HUES6 (cell line): Measurements from ENCODE around the gene LRP5.

Source experiments
- H3K27ac ChIP-seq: 2 replicates; pipeline ENCODE4 v1.7.0; 2013; ENCODE audit warnings: low read depth, mild to moderate bottlenecking, low read length, inconsistent platforms
- H3K27me3 ChIP-seq: 2 replicates; pipeline ENCODE4 v1.6.1; 2013; ENCODE audit warnings: low read length; ENCODE audit not compliant: control insufficient read depth, insufficient read depth
- H3K36me3 ChIP-seq: 2 replicates; pipeline ENCODE4 v1.6.1; 2013; ENCODE audit warnings: low read length; ENCODE audit not compliant: control insufficient read depth, insufficient read depth
- H3K4me1 ChIP-seq: 2 replicates; pipeline ENCODE4 v1.6.1; 2013; ENCODE audit warnings: low read length; ENCODE audit not compliant: control insufficient read depth, insufficient read depth
- H3K4me3 ChIP-seq: 2 replicates; pipeline ENCODE4 v1.5.1; 2013; ENCODE audit warnings: low read depth, low read length
- H3K9ac ChIP-seq: one replicate; pipeline ENCODE4 v1.6.1; 2013; ENCODE audit warnings: mild to moderate bottlenecking, low read length
- H3K9me3 ChIP-seq: 2 replicates; pipeline ENCODE4 v1.6.1; 2013; ENCODE audit warnings: low read depth, low read length; ENCODE audit not compliant: control insufficient read depth, insufficient read depth

Gene LRP5

GRCh38 chr11:68479390-68479789, 167.0 kb downstream of the LRP5 start:
- H3K4me1 ChIP-seq = no peaks in the 10 kb centered on the region
- peaks cover 26% of the 10 kb centered on the region for H3K36me3 ChIP-seq
- peaks cover 23% of the 10 kb centered on the region for H3K9me3 ChIP-seq

GRCh38 chr11:68480193-68480592, 167.8 kb downstream of the LRP5 start:
- Histone ChIP-seq H3K4me1 (no peaks in the 10 kb centered on the region), H3K9me3 (peaks cover 22% of the 10 kb centered on the region), H3K4me3 (no peak overlapping the region), H3K27ac (no peak overlapping the region), H3K27me3 (no peaks in the 10 kb centered on the region), H3K36me3 (peaks cover 25% of the 10 kb centered on the region), H3K9ac (no peak overlapping the region)

More at GRCh38 chr11:68479390-68479789, 167.0 kb downstream of the LRP5 start:
- Histone ChIP-seq H3K4me3 (no peak overlapping the region), H3K9ac (no peak overlapping the region), H3K27me3 (no peaks in the 10 kb centered on the region), H3K27ac (no peak overlapping the region)

- no peaks in the 10 kb centered on the region for H3K27me3 ChIP-seq
- peaks cover 25% of the 10 kb centered on the region for H3K36me3 ChIP-seq
- no peaks in the 10 kb centered on the region for H3K4me1 ChIP-seq
- no peak overlapping the region for H3K9ac ChIP-seq
- H3K9me3 ChIP-seq = peaks cover 26% of the 10 kb centered on the region
- no peak overlapping the region for H3K27ac ChIP-seq
- H3K4me3 ChIP-seq = no peak overlapping the region
Observed at GRCh38 chr11:68480852-68481510, 168.6 kb downstream of the LRP5 start.

- no peaks in the 10 kb centered on the region for H3K4me1 ChIP-seq
- no peak overlapping the region for H3K27ac ChIP-seq
- H3K27me3 ChIP-seq = no peaks in the 10 kb centered on the region
- H3K9ac ChIP-seq = no peak overlapping the region
- H3K4me3 ChIP-seq = no peak overlapping the region
- H3K9me3 ChIP-seq = peaks cover 28% of the 10 kb centered on the region
- peaks cover 22% of the 10 kb centered on the region for H3K36me3 ChIP-seq
Observed at GRCh38 chr11:68481579-68482240, 169.3 kb downstream of the LRP5 start.

- Histone ChIP-seq H3K27me3 (no peaks in the 10 kb centered on the region), H3K9ac (no peak overlapping the region), H3K4me1 (peaks cover 6% of the 10 kb centered on the region), H3K36me3 (peaks cover 8% of the 10 kb centered on the region; the same call in 1 of the 2 replicates), H3K27ac (no peak overlapping the region), H3K9me3 (peaks cover 12% of the 10 kb centered on the region; the same call in 1 of the 2 replicates), H3K4me3 (no peak overlapping the region)
Observed at GRCh38 chr11:68488623-68489022, 176.2 kb downstream of the LRP5 start.

- H3K27me3 ChIP-seq = no peaks in the 10 kb centered on the region
- peaks cover 20% of the 10 kb centered on the region for H3K4me1 ChIP-seq
- H3K27ac ChIP-seq = no peak overlapping the region
- H3K4me3 ChIP-seq = no peak overlapping the region
- H3K36me3 ChIP-seq = peaks cover 5% of the 10 kb centered on the region; the same call in 1 of the 2 replicates
- H3K9me3 ChIP-seq = no peaks in the 10 kb centered on the region; the same call in 1 of the 2 replicates
- no peak overlapping the region for H3K9ac ChIP-seq
Observed at GRCh38 chr11:68495220-68495729, 182.9 kb downstream of the LRP5 start.

- no peak overlapping the region for H3K9ac ChIP-seq
- H3K27ac ChIP-seq = no peak overlapping the region
- no peak overlapping the region for H3K4me3 ChIP-seq
- peaks cover 5% of the 10 kb centered on the region; the same call in 1 of the 2 replicates for H3K36me3 ChIP-seq
- no peaks in the 10 kb centered on the region for H3K27me3 ChIP-seq
- H3K4me1 ChIP-seq = peaks cover 20% of the 10 kb centered on the region
- no peaks in the 10 kb centered on the region; the same call in 1 of the 2 replicates for H3K9me3 ChIP-seq
Observed at GRCh38 chr11:68495872-68496271, 183.5 kb downstream of the LRP5 start.

GRCh38 chr11:68497761-68498160, 185.4 kb downstream of the LRP5 start:
- no peaks in the 10 kb centered on the region; the same call in 1 of the 2 replicates for H3K9me3 ChIP-seq
- no peaks in the 10 kb centered on the region for H3K27me3 ChIP-seq
- H3K9ac ChIP-seq = no peak overlapping the region
- peaks cover 20% of the 10 kb centered on the region for H3K4me1 ChIP-seq
- H3K27ac ChIP-seq = no peak overlapping the region
- no peak overlapping the region for H3K4me3 ChIP-seq
- no peaks in the 10 kb centered on the region for H3K36me3 ChIP-seq

- no peaks in the 10 kb centered on the region for H3K36me3 ChIP-seq
- H3K4me1 ChIP-seq = peaks cover 22% of the 10 kb centered on the region
- no peaks in the 10 kb centered on the region for H3K27me3 ChIP-seq
- no peak overlapping the region for H3K4me3 ChIP-seq
- no peaks in the 10 kb centered on the region; the same call in 1 of the 2 replicates for H3K9me3 ChIP-seq
- H3K27ac ChIP-seq = no peak overlapping the region
- no peak overlapping the region for H3K9ac ChIP-seq
Observed at GRCh38 chr11:68498321-68498720, 185.9 kb downstream of the LRP5 start.
